HG02973 (cell line): ENCODE data around the gene GMCL2.
A peak's percentile ranks its signal among the peaks of the same experiment; 100 is the strongest.

Experiments used
- ATAC-seq: cut with Tn5 transposase; IDR thresholded peaks from one replicate; pipeline ENCODE4 v1.9.1; 2021; ENCODE audit warnings: moderate library complexity; ENCODE audit not compliant: unreplicated experiment

GMCL2 gene

DNA sequence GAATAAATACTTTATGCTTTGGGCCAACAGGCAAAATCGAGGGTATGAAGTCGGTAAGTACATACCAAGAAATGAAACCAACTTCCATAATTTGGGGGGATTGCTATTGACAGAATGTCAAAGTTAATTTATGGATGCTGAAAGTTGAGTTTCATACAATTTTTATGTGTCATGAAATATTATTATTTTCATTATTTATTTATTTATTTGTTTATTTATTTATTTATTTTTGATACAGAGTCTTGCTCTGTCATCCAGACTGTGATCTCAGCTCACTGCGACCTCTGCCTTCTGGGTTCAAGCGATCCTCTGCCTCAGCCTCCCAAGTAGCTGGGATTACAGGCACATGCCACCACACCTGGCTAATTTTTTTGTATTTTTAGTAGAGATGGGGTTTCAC, 4.5 kb upstream of the GMCL2 start:
- no peak for ATAC-seq

DNA sequence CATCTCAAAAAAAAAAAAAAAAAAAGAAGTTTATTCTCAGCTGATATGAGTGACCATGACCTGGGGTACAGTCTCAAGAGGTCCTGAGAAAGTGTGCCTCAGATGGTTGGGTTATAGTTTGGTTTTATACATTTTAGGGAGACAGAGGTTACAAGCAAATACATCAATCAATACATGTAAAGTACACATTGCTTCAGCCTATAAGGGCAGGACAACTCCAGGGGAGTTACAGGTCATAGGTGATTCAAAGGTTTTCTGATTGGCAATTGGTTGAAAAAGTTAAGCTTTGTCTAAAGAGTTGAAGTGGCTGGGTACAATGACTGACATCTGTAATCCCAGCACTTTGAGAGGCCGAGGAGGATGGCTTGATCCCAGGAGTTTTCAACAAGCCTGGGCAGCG, 2.3 kb upstream of the GMCL2 start:
- no peak for ATAC-seq

DNA sequence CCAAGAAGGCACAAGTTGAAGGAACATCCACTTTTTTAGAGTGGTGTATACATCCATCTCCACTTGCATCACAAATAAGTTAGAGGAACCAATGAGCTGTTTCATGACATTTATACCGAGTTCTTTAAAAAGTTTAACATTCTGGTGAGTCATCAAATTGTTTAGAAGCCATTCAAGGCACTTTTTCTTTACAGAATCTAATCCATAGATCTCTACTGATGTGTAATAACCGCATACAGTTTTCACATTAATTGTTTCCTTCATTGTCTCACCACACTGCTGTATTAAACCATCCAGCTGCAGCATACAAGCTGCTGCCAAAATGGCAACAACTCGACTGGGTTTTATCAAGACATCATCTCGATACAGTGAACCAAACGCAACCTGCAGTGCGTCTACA, 744 bp downstream of the GMCL2 start:
- no peak for ATAC-seq

DNA sequence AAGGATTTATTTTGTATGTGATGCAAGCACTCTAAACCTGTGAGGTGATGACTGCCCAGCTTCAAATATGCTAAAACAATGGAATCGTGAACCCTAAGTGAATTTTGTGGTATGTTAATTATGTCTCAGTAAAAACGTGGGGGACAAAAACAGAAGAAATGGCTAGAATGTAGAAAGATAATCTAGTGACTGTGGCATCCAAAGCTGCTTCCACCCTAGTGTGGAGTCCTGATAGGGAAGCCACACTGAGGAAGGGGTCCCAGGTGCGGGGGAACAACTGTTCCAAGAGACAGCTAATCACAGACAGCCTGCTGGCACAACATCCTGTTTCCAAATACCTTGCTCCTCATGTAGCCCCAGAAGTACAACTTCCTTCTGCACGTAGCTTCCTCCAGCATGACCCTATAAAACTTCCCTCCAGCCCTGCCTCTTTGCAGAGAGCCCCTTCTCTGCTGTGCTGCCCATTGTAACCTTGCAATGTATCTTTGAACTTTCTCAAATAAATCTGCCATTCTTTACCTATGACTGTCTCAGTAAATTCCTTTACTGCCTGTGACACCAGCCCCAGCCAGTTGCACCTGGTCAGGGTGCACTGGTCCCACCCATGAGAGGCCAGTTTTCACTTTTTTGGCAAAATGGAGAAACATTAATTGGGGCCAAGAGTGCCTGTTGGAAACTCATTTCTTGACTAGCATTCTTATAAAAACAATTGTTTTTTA, 4.9 kb downstream of the GMCL2 start:
- no peak for ATAC-seq

DNA sequence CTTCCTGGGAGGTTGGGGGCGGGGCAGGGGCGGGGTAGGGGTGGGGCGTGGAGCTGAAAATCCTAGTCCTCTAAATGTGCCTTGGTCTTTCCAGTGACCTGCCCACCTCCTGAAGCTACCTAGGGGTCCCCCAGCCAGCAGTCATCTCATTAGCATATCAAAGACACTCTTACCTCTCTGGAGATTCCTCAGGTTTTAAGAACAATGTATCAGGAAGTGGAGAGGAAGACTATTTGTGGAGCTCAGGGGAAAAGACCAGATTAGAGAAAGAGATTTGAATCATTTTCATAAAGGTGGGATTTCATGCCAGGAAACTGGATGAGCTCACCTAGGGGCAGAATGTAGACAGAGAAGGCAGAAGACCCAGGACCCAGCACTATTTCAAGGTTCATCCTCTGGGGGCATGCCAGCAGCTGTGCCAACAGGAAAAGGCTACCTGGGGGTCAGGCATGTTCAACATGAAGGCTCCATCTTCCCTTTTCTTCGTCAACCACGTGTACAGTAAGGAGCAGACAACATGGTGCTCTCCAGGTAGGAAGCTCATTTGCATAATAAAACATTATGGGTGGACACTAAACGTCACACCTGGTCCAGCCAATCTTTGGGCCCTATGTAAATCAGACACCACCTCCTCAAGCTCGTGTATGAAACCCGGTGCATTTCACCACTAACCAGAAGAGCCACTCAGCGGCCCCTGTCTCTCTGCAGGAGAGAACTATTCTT, 6.9 kb downstream of the GMCL2 start:
- ATAC-seq: no peak

DNA sequence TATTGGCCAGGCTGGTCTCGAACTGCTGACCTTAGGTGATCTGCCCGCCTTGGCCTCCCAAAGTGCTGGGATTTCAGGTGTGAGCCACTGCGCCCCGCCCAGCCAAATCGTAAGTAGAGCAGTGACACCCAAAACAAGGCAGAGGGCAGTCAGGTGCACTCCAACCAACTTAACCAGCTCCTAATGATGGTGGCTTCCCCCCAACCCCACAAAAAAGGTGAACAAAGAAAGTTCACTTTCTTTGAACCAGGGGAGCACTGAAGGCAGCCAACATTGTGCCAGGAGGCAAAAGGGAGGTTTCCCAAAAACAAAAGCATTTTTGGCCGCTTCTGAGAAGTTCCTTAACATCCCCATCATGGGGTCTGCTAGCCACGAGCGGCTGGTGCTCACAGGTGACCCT, 9.6 kb downstream of the GMCL2 start:
- no peak for ATAC-seq

DNA sequence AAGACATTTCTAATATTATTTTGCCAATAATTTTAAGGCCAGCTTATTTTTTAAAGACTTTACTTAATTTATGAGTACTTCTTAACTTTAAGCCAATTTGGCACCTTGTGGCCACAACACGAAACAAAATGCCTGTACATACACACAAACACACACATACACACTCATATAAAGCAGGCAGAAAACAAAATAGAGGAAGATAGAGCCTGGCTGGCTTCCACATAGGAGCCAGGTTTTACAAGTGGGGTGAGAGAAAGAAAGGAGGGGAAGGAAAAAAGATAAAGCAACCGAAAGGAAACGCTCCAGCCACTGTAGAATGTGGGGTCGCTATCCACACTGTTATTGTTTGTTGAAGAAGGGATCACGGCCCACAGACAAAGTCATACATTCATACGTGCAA, 10.4 kb downstream of the GMCL2 start:
- no peak for ATAC-seq

DNA sequence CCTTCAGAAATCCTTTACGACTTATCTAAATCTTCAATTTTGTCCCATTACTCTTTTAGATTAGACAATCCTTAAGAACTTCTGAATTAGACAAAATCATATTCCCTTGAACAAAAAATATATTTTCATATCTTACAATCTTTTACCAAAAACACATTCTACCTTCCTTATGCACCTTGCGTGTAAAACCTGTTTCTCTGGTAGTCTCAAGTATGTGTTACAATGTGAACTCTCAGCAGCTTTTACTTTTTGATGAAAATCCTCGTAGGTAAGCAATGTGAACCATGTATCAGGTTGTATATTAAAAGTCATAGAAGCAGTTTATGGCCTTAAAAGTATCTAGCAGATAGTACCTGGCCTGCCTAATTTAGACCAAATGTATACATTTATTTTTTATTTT, 12.7 kb downstream of the GMCL2 start:
- no peak for ATAC-seq

DNA sequence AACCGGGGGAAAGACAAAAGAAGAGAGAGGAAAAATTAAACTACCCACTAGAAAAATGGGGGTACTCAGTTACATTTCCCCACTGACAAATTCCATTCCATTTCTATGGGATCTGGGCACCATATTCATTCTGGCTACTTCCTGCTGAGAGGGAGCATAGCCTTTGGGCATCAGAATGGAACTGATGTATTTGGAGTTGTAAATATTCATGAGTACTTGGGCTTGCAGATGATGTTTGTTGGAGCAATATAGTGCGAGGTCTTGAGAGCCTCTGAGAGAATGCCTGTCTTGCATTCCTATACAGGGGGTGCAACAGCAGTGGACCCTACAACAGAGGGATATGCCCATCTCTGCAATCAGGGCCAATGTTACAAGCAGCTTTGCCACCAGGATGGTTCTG, 16.7 kb downstream of the GMCL2 start:
- ATAC-seq: no peak

DNA sequence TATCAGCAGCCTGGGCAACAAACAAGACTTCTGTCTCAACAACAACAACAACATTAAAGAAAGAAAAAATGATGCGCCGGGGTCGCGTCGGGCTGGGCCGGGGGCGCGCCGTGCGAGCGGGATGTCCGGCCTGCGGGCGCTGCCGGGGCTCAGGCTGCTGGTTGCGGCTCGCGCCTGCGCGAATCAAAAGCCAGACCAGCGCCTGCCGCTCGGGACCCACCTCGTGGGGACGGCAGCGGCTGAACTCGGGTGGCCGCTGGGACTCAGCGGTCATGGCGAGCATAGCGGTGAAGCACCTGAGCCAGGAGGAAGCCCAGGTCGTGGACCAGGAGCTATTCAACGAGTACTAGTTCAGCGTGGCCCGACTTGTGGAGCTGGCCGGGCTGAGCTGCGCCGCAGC, 21.6 kb downstream of the GMCL2 start:
- no peak for ATAC-seq

DNA sequence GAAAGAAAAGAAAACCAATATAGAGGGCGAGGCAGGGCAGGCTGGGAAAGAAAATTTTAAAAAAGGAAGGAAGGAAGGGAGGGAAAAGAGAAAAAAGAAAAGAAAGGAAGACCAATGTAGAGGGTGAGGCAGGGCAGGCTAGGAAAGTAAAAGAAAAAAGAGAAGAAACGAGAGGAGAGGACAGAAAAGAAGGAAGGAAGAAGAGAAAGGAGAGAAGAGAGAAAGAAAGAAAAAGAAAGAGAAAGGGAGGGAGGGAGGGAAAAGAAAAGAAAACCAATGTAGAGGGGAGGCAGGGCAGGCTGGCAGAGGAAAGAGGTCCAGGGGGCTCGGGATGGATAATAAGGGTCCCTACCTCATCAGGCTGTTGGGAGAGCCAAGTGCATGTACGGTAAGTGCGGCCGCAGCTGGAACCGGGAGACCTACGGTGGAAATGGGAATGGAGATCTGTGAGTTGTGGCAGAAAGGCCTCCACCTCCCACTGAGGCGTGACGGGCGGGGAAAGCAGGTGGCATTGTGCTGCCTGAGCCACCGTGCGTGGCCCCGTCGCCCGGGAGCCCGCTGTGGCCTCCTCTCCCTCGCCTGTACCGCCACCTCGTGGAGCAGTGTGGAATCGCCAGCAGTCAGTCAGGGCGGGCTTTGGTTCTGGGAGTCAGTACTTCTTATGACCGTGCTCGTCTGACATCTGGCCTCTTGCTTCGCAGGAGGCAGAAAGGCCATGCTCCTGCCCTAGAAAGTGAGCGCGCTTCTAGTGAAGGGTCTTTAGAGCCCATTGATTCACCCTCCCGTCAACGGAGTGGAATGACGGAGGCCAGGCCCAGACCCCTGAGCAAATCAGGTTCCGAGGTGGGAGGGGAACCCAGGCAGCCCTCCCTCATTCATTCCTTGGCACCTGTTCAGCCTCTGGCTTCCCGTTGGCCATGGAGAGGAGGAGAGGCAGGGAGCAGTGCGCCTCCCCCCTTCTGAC, 23.1 kb downstream of the GMCL2 start:
- ATAC-seq: peak; percentile 87

DNA sequence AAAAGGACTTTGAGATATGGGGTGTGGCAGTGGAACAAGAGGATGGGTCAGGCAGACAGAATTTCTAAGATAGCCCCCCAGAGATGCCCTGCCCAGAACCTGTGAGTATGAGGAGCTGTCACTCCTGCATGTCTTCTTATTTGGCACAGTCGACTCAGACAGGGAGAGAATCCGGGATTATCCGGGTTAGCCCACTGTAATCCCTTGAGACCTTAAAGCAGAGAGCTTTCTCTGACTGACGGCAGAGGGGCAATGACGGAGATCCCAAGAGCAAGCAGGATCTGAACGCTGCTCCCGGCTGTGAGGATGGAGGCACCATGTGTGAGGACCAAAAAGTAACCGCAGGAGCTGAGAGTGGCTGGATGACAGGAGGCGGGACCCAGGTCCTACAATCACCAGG, 24.7 kb downstream of the GMCL2 start:
- no peak for ATAC-seq

DNA sequence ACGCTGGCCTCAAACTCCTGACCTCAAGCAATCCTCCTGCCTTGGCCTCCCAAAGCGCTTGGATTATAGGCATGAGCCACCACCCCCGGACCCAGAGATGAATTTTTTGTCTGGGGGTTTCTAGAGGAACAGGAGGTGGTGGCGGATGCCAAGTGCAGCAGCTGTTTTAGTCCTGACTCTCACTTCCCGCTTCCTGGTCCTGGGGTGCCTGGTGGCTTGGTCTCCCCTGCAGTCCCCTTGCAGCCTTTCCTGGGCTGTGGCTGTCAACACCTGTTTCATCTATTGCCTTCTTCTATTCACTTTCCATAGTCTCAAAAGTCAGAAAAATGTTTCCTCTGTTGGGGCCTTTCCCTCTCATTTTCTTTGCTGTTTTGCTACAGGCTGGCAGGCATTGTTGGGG, 27.0 kb downstream of the GMCL2 start:
- no peak for ATAC-seq

DNA sequence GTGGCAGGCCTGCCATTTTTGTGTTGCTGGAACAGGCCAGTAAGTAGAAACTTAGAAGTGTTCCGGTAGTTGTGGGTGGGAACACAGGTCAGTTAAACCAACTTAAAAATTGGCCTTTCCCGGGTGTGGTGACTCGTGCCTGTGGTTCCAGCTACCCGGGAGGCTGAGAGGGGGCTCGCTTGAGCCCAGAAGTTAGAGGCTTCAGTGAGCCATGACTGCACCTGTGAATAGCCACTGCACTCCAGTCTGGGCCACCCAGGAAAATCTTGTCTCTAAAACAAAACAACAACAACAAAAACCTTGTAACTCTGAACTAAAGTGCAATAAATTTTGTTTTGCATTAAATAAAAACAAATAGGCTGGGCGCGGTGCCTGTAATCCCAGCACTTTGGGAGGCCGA, 32.1 kb downstream of the GMCL2 start:
- no peak for ATAC-seq

DNA sequence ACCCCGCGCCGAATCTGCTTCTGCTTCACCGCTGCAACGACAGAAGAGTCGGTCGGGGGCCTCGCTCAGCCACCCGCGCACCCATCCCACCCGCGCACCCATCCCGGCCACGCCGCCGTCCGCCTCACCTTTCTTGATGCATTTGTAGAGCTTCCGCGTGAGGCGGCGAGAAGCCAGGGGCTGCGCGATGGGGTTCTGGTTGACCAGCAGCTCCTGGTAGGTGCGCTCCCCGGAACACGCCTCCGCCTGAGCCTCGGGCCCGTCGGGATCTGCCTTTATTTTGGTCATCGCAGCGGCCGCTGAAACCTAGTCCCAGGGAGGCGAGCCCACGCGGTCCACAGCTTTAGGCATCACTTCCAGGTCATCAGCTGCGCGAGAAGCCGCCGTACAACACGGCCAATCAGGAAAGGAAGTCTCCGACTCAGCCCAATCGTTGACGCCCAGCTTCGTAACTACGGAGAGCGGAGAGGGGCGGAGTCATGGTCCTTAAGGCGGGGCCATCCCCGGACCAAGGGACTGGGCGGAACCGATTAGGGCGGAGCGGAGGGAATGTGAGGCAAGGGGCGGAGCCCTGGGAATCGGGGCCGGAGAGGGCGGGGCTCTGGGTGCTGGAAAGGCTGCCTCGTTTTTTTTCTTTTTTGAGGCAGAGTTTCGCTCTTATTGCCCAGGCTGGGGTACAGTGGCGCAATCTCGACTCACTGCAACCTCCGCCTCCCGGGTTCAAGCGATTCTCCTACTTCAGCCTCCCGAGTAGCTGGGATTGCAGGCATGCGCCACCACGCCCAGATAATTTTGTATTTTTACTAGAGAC, 33.4 kb downstream of the GMCL2 start, which contains the start of gene NHP2:
Gene NHP2, minus strand, starts transcription at position 356 of the 811 bp plus-strand sequence. Its CDS starts 68 bp downstream, at position 288.
- peak; percentile 97 for ATAC-seq

DNA sequence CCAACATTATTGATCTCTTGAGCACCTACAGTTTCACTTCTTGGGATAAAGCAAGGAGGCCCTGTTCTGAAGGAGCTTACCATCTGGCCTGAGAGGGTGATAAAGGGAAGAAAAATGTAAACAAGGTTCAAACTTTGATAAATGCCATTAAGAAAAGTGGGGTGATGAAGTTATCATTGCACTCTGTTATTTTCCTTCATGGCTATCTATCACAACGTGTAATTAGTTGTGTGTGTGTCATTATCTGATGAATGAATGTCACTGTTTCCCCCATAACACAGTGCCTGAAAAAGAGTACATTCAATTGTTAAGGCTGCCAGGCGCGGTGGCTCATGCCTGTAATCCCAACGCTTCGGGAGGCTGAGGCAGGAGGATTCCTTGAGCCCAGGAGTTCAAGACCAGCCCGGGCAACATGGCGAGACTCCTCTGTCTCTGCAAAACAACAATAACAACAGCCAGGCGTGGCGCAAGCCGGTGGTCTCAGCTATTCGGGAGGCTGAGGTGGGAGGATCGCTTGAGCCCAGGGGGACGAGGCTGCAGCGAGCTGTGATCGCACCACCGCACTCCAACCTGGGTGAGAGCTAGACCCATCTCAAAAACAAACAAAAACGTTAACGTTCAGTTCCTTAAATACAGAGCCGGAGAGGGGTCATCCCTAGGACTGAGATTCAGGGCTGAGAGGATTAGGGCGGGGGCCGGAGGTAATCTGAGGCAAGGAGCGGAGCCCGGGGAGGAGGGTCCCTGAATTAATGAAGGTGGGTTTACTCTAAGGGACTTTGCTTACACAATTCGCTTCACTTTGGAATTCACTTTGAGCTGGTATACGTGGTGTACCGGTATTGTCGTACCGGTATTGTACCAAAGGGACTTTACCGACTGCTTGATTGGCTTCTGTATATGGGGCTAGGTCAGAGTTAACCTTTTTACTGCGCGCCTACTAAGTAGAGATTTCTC, 34.4 kb downstream of the GMCL2 start:
- ATAC-seq: no peak

DNA sequence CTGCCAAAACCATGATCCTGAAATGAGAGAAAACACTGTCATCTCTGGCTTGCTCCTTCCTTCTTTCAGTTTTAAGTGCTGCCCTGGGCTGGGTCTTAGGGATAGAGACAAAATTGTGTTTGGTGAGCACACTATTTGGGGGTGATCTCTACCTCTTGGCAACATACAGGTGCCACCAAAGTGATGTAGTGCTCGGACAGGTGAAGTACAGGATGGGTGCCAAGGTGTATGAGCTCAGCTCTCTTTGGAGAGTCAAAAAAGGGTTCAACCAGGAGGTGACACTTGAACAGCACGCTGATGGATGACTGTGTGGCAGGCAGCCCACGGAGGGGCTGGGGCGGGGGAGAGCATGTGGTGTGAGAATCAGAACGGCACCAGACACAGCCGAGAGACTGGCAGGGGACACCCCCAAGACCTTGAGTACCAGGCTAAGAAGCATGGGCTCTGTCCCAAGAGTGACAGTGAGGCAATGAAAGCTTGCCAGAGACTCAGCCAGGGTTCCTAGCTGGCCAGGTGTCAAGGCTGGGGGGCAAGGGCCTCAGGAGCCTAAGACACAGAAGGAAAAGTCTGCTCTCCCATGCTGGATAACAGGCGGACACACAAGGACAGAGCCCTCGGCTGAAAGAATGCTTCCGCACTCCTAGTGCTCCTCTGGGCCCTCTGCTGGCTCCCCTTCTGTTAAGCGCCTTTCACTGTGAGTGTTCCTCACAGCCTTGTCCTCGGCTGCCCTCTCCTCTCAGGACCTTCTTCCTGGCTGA, 36.0 kb downstream of the GMCL2 start:
- ATAC-seq: no peak

DNA sequence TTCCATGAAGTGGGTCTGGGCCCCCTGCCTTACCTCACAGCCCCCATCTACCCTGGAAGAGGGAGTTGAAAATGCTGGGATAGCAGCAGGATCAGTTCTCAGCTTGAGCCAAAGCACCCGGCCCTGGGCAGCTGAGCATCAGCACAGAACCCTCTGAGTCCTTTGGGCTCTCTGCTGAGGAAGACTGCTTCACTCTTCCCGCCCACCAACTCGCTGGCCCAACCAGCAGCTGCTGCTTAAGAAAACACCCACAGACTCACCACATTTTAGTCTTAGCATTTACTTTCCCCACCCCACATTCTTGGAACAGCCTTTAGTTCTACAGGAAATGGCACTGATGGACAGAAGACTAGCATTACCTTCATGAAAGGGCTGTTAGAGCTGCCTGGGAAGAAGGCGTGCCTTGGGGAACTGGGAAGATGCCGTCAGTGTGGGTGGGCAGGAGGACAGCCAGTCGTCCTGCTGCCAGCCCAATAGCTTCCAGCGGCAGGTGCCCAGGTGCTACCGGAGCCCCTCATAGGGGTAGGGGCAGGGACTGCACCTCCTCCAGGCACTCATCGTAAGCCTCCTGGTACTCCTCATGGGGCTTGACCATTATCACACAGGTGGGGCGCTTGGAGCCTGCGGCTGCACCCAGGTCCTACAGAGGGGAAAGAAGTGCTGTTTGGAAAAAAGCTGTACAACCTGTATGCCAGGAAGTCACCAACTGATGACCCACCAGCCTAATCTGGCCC, 37.8 kb downstream of the GMCL2 start:
- no peak for ATAC-seq
